Ovary (tissue), 9 donors: ENCODE data around the gene OLA1. TPM values are rescaled to one million over a fixed set of nuclear protein-coding genes. Genes with fewer than 3 reads are reported as not detected.
A peak's percentile ranks its signal among the peaks of the same experiment; 100 is the strongest.

Experiments
- DNase-seq, 5 donors: peaks; one replicate each; pipeline ENCODE4 v3.0.0-alpha.2; 2019 to 2020
- H3K27ac ChIP-seq, 2 donors: fragments of 200-600 bp; one replicate each; pipeline versions ENCODE4 v1.5.1 to v1.8.0; 2019 to 2022
- H3K27me3 ChIP-seq: fragments of 200-600 bp; one replicate; pipeline ENCODE4 v1.8.0; 2022
- H3K36me3 ChIP-seq: fragments of 200-600 bp; sonication (generic); one replicate; pipeline ENCODE4 v1.5.1; 2019
- H3K4me1 ChIP-seq: one replicate; pipeline ENCODE4 v1.8.1; 2013; ENCODE audit warnings: mild to moderate bottlenecking, moderate library complexity; ENCODE audit not compliant: insufficient read depth
- H3K4me3 ChIP-seq: fragments of 200-600 bp; sonication (generic); one replicate; pipeline ENCODE4 v1.5.1; 2017
- H3K9me3 ChIP-seq, 2 donors: fragments of 200-600 bp in 1 of 2; sonication (generic) in 1 of 2; one replicate each; pipeline versions ENCODE4 v1.5.1 to v1.8.1; 2013 to 2019; ENCODE audit warnings: mild to moderate bottlenecking in 1 of 2, moderate library complexity in 1 of 2
- EP300 ChIP-seq: sonication (generic); formaldehyde crosslinking; IDR thresholded peaks from one replicate; pipeline ENCODE4 v1.6.1; 2017; ENCODE audit warnings: antibody characterized with exemption
- POLR2A ChIP-seq: fragments of 450-650 bp; IDR thresholded peaks from one replicate; pipeline ENCODE4 v1.6.1; 2017; ENCODE audit warnings: antibody characterized with exemption, mild to moderate bottlenecking, moderate library complexity
- WGBS, 3 donors: extraction: QIAGEN DNeasy Blood & Tissue Kit in 1 of 3; methylation state at CpG; one replicate each; pipeline versions ENCODE4 v1.1.5 to v1.1.7; 2013 to 2017; 5-methylcytosine and 5-hydroxymethylcytosine counted together
- intact Hi-C, 4 donors: fragments of 100-400 bp; cut with DNase I; formaldehyde crosslinking; loops; one replicate each; pipeline versions ENCODE4 v1.11.0 to v1.15.1; 2022 to 2023
- polyA plus RNA-seq, 2 donors: library from polyadenylated mRNA; stranded (reverse); fragments of 200-250 nt in 1 of 2; fragments of 350-450 nt in 1 of 2; fragmentation: Illumina TruSeq in 1 of 2; extraction: RNeasy Lipid Tissue Mini Kit (QIAGEN cat#74804) in 1 of 2; gene quantifications; one replicate each; pipeline ENCODE4 v1.2.3, GENCODE V29; 2013 to 2014
- total RNA-seq, 7 donors: library from RNA; depleted of rRNA in 2 of 7; stranded (reverse); fragments of >200 nt in 2 of 7; fragmentation: NEBNext Ultra II Directional in 3 of 7; extraction: Animal tissue kit (Norgen Biotek cat#: 25700) in 3 of 7; gene quantifications; one replicate each; pipeline versions ENCODE4 v1.1.0 to v1.2.4, GENCODE V29; 2016 to 2023
- TF ChIP-seq, protein P1 (sequence below), 3 donors: fragments of 450-650 bp in 2 of 3; fragments of 200-600 bp in 1 of 3; IDR thresholded peaks; one replicate each; pipeline versions ENCODE4 v1.5.1 to v1.8.0; 2016 to 2022; ENCODE audit warnings: antibody characterized with exemption in 3 of 3, mild to moderate bottlenecking in 1 of 3
- donor health status: DM: no; HTN: no; CAD: no; lungs with moderate emphysema.
- donor health status: DM: no; HTN: no; CAD: no.
- donor health status: Bipolar disorder and iron deficiency.
- donor health status: DM: yes; HTN: yes; CAD: no.
- donor health status: DM: no; HTN: no; CAD: no.
- donor health status: DM: yes; HTN: yes; CAD: no.

Gene OLA1
- total and polyA plus RNA-seq, 9 donors: 25.6 to 127 (median 45.2) TPM

DNA sequence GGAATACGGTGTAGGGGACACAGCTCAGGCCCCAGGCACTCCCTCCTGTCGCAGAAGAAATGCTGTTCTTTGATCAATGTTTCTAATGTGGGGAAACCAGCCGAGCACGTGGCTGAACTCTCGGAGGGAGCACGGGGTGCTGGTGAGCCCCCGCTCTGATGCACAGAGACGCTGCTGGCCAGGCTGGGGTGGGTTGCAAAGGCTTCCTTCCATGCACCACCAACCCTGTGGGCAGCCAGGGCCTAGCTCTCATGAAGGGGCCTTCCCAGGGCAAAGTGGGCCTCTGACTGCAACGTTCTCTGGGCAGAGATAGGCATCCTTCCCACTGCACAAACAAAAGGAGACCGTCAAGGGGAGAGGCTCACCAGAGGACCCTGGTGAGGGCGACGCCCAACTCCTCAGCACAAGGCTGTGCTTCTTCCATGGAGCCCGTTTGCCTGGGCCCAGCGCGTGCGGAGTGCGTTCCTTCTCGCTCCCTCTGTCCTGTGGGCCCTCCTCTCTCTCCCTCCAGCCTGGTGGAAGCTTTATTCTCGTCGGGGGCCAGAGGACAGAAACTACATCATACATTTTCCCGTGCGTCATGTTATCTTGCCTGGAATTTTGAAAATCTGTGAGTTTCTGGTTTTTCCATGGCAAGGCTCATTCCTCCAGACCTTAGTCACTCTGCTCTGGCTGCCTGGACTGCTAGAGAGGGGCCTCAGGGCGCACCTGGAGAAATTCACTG lies 222.0 kb downstream of the OLA1 start:
- peak in 2 of 5 donors; percentile 30 to 48 for DNase-seq
- no peaks in the 10 kb centered on the region for H3K27me3 ChIP-seq
- 72 to 86% (median 82%) methylated on average over 23 of the region's 23 CpGs for WGBS, 3 donors
- H3K9me3 ChIP-seq: no peaks in the 10 kb centered on the region
- no peaks in the 10 kb centered on the region for H3K36me3 ChIP-seq
- no peaks in the 10 kb centered on the region for H3K4me1 ChIP-seq
- H3K27ac ChIP-seq: peak overlapping the region; percentile 23 to 72
- no peak for TF ChIP-seq EP300
- TF ChIP-seq, protein P1, sequence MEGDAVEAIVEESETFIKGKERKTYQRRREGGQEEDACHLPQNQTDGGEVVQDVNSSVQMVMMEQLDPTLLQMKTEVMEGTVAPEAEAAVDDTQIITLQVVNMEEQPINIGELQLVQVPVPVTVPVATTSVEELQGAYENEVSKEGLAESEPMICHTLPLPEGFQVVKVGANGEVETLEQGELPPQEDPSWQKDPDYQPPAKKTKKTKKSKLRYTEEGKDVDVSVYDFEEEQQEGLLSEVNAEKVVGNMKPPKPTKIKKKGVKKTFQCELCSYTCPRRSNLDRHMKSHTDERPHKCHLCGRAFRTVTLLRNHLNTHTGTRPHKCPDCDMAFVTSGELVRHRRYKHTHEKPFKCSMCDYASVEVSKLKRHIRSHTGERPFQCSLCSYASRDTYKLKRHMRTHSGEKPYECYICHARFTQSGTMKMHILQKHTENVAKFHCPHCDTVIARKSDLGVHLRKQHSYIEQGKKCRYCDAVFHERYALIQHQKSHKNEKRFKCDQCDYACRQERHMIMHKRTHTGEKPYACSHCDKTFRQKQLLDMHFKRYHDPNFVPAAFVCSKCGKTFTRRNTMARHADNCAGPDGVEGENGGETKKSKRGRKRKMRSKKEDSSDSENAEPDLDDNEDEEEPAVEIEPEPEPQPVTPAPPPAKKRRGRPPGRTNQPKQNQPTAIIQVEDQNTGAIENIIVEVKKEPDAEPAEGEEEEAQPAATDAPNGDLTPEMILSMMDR (IDR thresholded peaks at IDR 0.05): no peak
- TF ChIP-seq POLR2A: no peak
- intact Hi-C loops: loop anchor here in 1 of 4 donors (5.0 kb wide), 1 partner anchor 64 kb away; no protein-coding TSS in a partner anchor
- no peak overlapping the region for H3K4me3 ChIP-seq

DNA sequence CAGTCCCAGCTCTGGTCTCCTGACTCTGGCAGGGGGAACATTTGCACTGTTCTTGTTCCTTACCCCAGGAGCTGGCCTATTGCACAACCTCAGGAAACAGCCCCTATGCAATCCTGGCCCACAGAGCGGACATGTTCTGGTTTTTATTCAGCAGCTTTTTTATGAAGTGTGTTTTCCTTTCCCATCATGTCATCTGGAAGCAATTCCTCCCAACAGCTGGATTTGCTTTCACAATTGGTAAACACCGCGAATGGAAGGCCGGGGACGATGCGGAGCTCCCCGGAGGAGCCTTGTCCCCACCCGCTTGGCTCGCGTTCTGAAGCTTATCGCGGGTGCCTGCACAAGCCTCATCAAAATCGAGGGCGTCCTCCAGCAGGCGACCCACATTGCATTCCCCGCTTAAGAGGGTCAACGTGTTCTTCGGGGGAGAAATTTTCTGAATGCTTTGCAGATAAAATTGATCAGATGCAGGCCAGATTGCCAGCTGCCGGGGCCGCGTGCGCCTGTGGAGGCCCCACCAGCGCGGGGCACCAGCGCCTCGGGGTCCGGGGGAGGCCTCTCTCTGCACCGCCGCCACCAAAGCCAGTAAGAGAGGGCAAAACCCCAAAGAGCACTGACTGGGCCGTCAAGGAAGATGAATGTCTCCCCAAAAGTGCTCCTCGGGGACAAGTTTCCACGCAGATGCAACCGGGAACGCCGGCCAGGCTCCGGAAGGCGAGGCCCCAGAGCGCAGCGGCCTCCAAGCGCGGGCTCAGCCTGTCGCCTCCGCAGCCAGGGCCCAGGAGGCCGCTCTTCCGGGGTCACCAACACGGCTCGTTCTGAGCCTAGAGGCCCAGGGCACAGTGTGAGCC lies 222.8 kb downstream of the OLA1 start:
- TF ChIP-seq EP300 (no peak), POLR2A (no peak)
- TF ChIP-seq, protein P1 (IDR thresholded peaks at IDR 0.05): no peak
- Histone ChIP-seq H3K27ac (peak overlapping the region; percentile 42 to 72), H3K27me3 (no peaks in the 10 kb centered on the region), H3K36me3 (no peaks in the 10 kb centered on the region), H3K4me3 (peak overlapping the region; percentile 15), H3K9me3 (no peaks in the 10 kb centered on the region), H3K4me1 (no peaks in the 10 kb centered on the region)
- intact Hi-C loops: loop anchor here in 1 of 4 donors (5.0 kb wide), 1 partner anchor 63 kb away; no protein-coding TSS in a partner anchor
- DNase-seq: peak; percentile 58 to 89 (median 75)
- WGBS, 3 donors: 41 to 51% (median 41%) methylated on average over 43 to 47 of the region's 47 CpGs

DNA sequence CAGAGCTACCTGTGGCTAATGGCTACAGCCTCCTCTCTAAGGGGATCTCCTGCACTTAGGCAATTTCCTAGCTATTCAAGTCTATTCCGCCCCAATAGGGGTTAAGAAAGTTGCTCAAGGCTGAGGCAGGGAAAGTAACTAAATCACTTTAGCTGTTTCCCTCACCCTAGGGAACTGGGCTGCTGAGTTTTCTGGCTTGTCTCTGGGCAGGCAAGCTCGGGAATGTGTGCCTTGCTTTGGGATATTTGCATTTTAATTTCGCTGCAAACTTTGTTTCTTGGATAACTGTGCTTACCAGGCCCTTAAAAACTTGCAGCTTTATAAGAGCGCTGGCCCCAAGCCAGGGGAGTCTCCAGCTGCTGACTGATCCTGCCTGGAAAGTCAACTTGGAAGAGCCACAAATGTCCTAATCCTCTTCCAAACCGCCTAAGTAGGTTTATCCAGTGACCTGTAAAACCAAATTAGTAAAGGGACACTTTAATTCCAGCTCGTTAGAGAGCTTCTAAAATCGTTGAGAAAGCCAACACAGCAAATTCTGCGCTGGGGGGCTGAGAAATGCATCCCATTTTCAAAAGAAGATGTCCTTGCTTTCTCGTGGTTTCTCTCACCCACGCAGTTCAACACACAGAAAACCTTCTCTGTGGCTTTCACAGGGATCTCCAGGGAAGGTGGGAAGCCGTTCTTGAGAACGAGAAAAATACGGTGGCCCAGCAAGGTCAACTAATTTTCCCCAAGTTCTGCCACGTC lies 223.6 kb downstream of the OLA1 start:
- Histone ChIP-seq H3K9me3 (no peaks in the 10 kb centered on the region), H3K27ac (peak overlapping the region; percentile 42 to 72), H3K27me3 (no peaks in the 10 kb centered on the region), H3K36me3 (no peaks in the 10 kb centered on the region), H3K4me3 (peak overlapping the region; percentile 15), H3K4me1 (no peaks in the 10 kb centered on the region)
- peak; percentile 79 to 89 (median 86) for DNase-seq
- intact Hi-C loops: loop anchor here in 1 of 4 donors (5.0 kb wide), 1 partner anchor 62 kb away; no protein-coding TSS in a partner anchor
- 13 to 18% (median 15%) methylated on average over 14 of the region's 14 CpGs for WGBS, 3 donors
- TF ChIP-seq POLR2A (peak; percentile 44), EP300 (no peak)

DNA sequence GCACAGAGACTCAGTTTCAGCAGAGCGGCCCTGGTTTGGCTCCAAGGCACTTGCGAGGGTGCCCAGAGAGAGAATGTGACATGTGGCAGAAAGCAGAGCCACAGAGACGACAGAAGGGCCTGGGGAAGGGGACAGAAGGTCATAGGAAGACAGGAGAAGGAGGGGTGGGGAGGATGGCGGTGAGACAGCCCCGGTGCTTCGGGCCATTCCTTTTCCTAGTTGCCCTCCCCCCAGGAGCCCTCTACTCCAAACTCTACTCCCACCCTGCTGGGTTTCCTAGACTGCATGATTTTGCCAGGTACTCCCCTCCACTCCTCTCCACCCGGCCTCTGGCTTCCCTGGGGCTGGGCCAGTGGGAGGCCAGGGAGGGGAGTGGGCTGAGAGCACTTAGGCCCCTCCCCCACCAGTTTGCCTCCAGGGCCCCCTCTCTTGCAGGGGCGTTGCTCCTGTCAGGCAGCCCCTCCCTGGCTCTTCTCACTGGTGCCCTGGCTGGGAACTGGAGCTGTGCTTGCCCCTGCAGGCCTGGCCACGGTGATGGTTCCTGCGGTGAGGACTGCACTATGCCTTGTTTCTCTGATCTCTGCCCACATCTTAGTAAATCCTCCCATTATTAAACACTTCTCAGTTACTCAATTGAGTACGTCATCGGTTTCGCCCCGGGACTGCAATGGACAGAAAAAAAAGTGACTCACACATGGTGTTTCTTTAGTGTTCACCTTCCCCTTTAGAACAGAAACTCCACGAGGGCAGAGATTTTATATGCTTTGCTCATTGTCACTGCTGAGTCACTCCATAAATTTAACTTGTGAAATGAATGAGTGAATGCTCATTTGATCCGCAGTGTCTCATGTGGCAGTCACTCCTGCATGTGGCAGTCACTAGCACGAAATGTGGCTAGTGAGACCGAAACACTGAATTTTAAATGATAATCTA lies 224.5 kb downstream of the OLA1 start:
- H3K9me3 ChIP-seq: no peaks in the 10 kb centered on the region
- no peaks in the 10 kb centered on the region for H3K27me3 ChIP-seq
- 51 to 63% (median 59%) methylated on average over 18 of the region's 18 CpGs for WGBS, 3 donors
- no peaks in the 10 kb centered on the region for H3K4me1 ChIP-seq
- H3K27ac ChIP-seq: peak overlapping the region; percentile 42 to 72
- no peaks in the 10 kb centered on the region for H3K36me3 ChIP-seq
- intact Hi-C loops: no loop called here
- DNase-seq: peak in 1 of 5 donors; percentile 57
- no peak overlapping the region for H3K4me3 ChIP-seq
- no peak for TF ChIP-seq EP300
- TF ChIP-seq, protein P1 (IDR thresholded peaks at IDR 0.05): no peak
- no peak for TF ChIP-seq POLR2A
